ENCODE results near the gene DNM1. TPM values are rescaled to one million over a fixed set of nuclear protein-coding genes. Genes with fewer than 3 reads are reported as not detected.

The DNM1 gene
- total and polyA plus RNA-seq, 3 donors from 2014 or later, result 8.0 to 10.7 (median 9.8) TPM

DNA sequence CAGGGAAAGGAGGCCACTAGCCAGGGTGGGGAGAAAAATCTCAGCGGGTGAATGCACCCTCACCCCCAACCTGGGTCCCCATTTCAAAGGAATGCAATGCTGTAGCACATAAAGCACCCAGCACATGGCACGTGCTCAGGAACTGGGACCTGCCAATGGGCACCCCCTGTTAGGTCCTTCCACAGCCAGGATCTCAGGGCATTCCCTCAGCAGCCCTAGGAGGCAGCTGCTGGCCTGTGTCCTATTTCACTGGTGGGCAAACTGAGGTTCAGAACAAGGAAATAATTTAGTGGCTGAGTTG lies 8.8 kb downstream of the DNM1 start:
- no peak for TF ChIP-seq POLR2A (IDR thresholded peaks at IDR 0.05)
- TF ChIP-seq, protein P1, sequence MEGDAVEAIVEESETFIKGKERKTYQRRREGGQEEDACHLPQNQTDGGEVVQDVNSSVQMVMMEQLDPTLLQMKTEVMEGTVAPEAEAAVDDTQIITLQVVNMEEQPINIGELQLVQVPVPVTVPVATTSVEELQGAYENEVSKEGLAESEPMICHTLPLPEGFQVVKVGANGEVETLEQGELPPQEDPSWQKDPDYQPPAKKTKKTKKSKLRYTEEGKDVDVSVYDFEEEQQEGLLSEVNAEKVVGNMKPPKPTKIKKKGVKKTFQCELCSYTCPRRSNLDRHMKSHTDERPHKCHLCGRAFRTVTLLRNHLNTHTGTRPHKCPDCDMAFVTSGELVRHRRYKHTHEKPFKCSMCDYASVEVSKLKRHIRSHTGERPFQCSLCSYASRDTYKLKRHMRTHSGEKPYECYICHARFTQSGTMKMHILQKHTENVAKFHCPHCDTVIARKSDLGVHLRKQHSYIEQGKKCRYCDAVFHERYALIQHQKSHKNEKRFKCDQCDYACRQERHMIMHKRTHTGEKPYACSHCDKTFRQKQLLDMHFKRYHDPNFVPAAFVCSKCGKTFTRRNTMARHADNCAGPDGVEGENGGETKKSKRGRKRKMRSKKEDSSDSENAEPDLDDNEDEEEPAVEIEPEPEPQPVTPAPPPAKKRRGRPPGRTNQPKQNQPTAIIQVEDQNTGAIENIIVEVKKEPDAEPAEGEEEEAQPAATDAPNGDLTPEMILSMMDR (IDR thresholded peaks at IDR 0.05), result no peak

DNA sequence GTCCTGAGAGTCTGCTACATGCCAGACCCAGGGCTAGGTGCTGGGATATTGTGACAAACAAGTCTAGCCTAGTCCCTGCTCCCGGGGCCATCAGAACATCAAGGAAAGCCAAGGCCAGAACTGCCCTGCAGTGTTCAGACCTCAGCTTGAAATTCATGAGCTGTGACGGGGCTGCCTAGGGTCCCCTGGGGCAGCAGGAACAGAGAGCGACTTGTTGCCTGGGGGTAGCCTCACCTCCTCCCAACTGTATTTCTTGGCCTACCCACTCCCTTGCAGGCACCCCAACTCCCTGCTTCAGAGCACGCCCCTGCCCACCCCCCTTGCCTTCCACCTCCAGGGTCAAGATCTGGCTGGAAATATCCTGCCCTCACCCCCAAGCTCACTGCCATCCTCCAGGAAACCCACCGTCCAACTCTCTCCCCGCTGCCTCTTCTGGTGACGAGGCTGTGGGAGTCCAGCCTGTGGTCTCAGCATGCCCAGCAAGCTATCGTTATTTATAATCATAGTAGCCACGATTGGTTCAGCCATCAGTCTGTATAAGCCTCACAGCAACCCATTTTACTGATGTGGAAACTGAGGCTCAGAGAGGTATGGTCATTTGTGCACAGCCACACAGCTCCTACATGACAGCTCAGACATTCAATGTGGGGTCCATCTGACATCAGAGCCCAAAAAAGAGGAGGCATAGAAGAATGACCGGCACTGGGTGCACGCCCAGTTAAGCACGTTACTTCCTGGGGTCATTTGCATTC lies 10.7 kb downstream of the DNM1 start:
- intact Hi-C loops (cut with DNase I; ENCODE audit: low total_unique reads), result no loop called here
- Histone ChIP-seq H3K9me3 (no peaks in the 10 kb centered on the region), H3K27me3 (no peaks in the 10 kb centered on the region), H3K36me3 (ENCODE audit: low read depth, missing control alignments) (no peaks in the 10 kb centered on the region), H3K4me3 (no peak overlapping the region), H3K27ac (no peak overlapping the region), H3K4me1 (no peaks in the 10 kb centered on the region)
- no peak for DNase-seq
- 88 to 90% methylated on average over 12 of the region's 12 CpGs for WGBS, 2 donors
- no peak for TF ChIP-seq POLR2A (IDR thresholded peaks at IDR 0.05)
- TF ChIP-seq, protein P1 (IDR thresholded peaks at IDR 0.05), result no peak

More for the DNA sequence above, 8.8 kb downstream of the DNM1 start:
- WGBS, 2 donors, result 83 to 93% methylated on average over 1 to 2 of the region's 2 CpGs
- no peak for DNase-seq
- H3K4me1 ChIP-seq, result no peaks in the 10 kb centered on the region
- no peaks in the 10 kb centered on the region for H3K9me3 ChIP-seq
- H3K27me3 ChIP-seq, result no peaks in the 10 kb centered on the region
- no peak overlapping the region for H3K27ac ChIP-seq
- no peaks in the 10 kb centered on the region for H3K36me3 ChIP-seq (ENCODE audit: low read depth, missing control alignments)
- intact Hi-C loops (cut with DNase I; ENCODE audit: low total_unique reads), result no loop called here
- H3K4me3 ChIP-seq, result no peak overlapping the region

DNA sequence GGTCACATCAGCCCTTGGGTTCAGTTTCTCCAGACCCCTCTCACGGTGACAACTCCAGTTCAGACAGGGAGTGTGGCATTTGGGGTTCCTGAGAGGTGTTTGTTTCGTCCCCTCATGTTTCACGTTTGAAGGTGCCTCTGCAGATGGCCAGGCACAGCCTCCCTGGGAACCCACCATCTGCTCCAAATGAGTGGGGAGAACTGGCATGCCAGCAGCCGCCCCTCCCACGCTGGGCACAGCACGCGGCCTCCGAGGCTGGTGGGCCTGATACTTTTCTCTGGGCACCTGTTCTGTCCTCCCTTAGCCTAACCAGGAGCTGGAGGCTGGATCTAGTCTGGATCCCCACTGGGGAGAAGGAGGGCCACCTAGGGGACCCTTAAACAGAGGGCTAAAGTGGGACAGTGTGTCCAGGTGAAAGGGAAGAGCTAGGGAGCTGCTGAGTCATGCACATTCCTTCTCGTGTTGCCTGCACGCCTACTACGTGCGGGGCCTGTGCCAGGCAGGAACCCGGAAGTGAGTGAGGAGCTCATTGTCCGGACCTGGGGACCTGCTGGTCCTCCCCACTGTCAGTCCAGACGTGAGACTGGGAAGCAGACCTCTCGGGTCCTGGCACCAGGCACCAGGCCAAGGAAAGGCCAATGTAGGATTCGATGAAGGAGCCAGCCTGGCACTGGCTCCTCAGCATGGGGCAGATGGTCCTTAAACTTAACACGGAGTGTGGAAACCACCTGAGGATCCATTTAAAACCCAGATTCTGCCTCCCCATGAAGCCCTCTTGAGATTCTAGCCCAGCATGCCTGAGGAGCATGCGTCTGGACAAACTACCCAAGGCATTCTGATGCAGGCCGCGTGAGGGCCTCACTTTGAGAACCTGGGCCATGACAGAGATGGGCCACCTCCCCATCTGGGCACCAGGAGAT lies 11.7 kb downstream of the DNM1 start:
- Histone ChIP-seq H3K4me1 (no peaks in the 10 kb centered on the region), H3K4me3 (no peak overlapping the region), H3K27me3 (no peaks in the 10 kb centered on the region), H3K9me3 (no peaks in the 10 kb centered on the region), H3K36me3 (ENCODE audit: low read depth, missing control alignments) (no peaks in the 10 kb centered on the region), H3K27ac (no peak overlapping the region)
- TF ChIP-seq POLR2A (IDR thresholded peaks at IDR 0.05), result no peak
- TF ChIP-seq, protein P1 (IDR thresholded peaks at IDR 0.05), result no peak
- no peak for DNase-seq
- 73 to 77% methylated on average over 19 to 21 of the region's 21 CpGs for WGBS, 2 donors
- intact Hi-C loops (cut with DNase I; ENCODE audit: low total_unique reads), result no loop called here

DNA sequence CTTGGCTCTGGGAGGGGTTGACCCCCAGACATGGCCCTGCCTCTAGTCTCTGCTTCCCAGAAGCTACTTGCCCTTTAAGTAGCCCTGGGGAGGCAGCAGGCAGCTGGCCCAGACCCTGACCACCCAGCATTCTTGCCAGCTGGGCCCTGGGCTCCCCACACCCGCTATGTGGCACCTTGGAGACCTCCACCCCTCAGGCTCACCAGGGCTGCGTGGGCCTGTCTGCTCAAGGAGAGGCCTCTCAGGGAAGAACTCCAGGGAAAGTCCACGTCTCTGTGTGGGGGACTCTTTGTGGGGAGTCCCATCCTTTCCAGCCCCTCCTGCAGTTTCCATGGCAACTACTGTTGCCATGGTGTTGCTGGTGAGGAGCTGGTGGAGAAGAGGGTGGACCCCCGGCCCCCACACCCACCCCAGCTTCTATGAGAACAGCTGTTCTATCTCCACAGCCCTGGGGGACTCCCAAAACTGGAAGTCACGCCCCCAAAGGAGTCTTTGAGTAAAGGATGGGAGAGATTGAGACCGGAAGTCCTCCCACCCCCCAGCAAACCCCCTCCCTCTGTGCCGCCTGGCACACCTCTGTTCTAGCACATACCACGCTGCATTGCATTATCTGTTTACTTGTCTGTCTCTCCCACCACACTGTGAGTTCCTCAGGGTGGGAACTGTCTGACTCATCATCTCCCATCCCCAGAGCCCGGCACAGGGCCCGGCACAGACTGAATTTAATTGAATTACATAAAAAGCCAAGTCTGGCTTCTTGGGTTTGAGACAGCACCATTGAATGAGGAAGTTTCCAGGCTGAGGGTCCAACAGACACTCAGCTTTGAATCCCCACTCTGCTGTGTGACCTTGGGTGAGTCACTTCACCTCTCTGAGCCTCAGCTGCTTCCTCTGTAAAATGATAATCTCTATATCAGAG lies 12.6 kb downstream of the DNM1 start:
- Histone ChIP-seq H3K4me3 (no peak overlapping the region), H3K27ac (no peak overlapping the region), H3K27me3 (no peaks in the 10 kb centered on the region), H3K9me3 (no peaks in the 10 kb centered on the region), H3K4me1 (no peaks in the 10 kb centered on the region), H3K36me3 (ENCODE audit: low read depth, missing control alignments) (no peaks in the 10 kb centered on the region)
- intact Hi-C loops (cut with DNase I; ENCODE audit: low total_unique reads), result no loop called here
- no peak for DNase-seq
- TF ChIP-seq, protein P1 (IDR thresholded peaks at IDR 0.05), result no peak
- TF ChIP-seq POLR2A (IDR thresholded peaks at IDR 0.05), result no peak
- 59 to 66% methylated on average over 10 of the region's 10 CpGs for WGBS, 2 donors

Data from testis (tissue), 3 donors.